GM18870 (cell line): Measurements from ENCODE around the gene MADCAM1.
"Not testable (repeated sequence)": the region's sequence is repeated elsewhere in the genome, so short reads cannot be mapped to it uniquely, and the experiment has no call there.

Experiments
- ATAC-seq: cut with Tn5 transposase; IDR thresholded peaks from one replicate; pipeline ENCODE4 v1.9.1; 2021; ENCODE audit warnings: moderate library complexity; ENCODE audit not compliant: unreplicated experiment

MADCAM1 gene

GRCh38 chr19:496112-496665, at the start of gene MADCAM1:
Gene MADCAM1, plus strand, starts transcription at chr19:496486. Its CDS starts 14 bp downstream, at chr19:496500.
- ATAC-seq = no peak

GRCh38 chr19:447064-447426, 49.2 kb upstream of the MADCAM1 start:
- no peak for ATAC-seq

- no peak for ATAC-seq
Observed at GRCh38 chr19:447816-448560, 48.3 kb upstream of the MADCAM1 start.

GRCh38 chr19:449916-450315, 46.4 kb upstream of the MADCAM1 start:
- ATAC-seq = no peak

- not testable (repeated sequence) for ATAC-seq
Observed at GRCh38 chr19:450912-451481, 45.3 kb upstream of the MADCAM1 start.

GRCh38 chr19:452829-453228, 43.5 kb upstream of the MADCAM1 start:
- no peak for ATAC-seq

- ATAC-seq = no peak
Observed at GRCh38 chr19:453606-454005, 42.7 kb upstream of the MADCAM1 start.

- no peak for ATAC-seq
Observed at GRCh38 chr19:455031-455705, 41.1 kb upstream of the MADCAM1 start.

GRCh38 chr19:455851-456546, 40.3 kb upstream of the MADCAM1 start:
- no peak for ATAC-seq

- ATAC-seq = no peak
Observed at GRCh38 chr19:456547-457110, 39.7 kb upstream of the MADCAM1 start.

- ATAC-seq = no peak
Observed at GRCh38 chr19:457636-458035, 38.6 kb upstream of the MADCAM1 start.

GRCh38 chr19:458091-459042, 37.9 kb upstream of the MADCAM1 start:
- ATAC-seq = no peak

GRCh38 chr19:459724-460511, 36.4 kb upstream of the MADCAM1 start:
- no peak for ATAC-seq

- no peak for ATAC-seq
Observed at GRCh38 chr19:460877-461720, 35.2 kb upstream of the MADCAM1 start, which contains the start of gene SHC2. Gene SHC2, minus strand, starts transcription at chr19:461033. Its CDS starts 37 bp downstream, at chr19:460996.

GRCh38 chr19:461721-462551, 34.4 kb upstream of the MADCAM1 start:
- no peak for ATAC-seq

GRCh38 chr19:463483-464207, 32.6 kb upstream of the MADCAM1 start:
- no peak for ATAC-seq

- no peak for ATAC-seq
Observed at GRCh38 chr19:464208-464545, 32.1 kb upstream of the MADCAM1 start.
